Loucy (cell line): Measurements from ENCODE around the gene CADM2.

Experiments used
- EZH2phosphoT487 ChIP-seq: fragments of 200-600 bp; IDR thresholded peaks from 2 replicates; pipeline ENCODE4 v1.6.1; 2018; ENCODE audit warnings: antibody characterized with exemption, mild to moderate bottlenecking, moderate library complexity, borderline replicate concordance
- TF ChIP-seq, protein P1 (sequence below): fragments of 200-600 bp; sonication (generic); conservative IDR thresholded peaks from 2 replicates; pipeline ENCODE4 v1.5.1; 2014; ENCODE audit warnings: mild to moderate bottlenecking, antibody characterized with exemption, low read length

DNA sequence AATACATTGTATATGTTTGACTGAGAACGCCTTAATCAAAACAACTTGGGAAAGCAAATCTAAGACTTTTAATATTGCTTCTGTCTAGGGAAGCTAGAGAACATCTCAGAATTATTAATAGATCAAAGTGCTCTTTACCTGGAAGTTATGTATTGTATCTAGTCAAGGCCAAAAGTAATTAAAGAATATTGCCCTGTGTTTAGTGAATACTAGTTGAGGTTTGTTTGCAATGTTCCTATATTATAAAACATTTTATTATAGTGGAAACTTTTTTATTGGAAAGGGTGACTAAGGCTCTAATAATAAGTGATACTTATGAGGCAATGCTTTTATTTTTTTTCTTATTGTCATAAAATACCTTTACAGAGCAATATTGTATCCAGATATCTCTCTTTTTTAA lies 118.2 kb downstream of the CADM2 start:
- TF ChIP-seq, protein P1, sequence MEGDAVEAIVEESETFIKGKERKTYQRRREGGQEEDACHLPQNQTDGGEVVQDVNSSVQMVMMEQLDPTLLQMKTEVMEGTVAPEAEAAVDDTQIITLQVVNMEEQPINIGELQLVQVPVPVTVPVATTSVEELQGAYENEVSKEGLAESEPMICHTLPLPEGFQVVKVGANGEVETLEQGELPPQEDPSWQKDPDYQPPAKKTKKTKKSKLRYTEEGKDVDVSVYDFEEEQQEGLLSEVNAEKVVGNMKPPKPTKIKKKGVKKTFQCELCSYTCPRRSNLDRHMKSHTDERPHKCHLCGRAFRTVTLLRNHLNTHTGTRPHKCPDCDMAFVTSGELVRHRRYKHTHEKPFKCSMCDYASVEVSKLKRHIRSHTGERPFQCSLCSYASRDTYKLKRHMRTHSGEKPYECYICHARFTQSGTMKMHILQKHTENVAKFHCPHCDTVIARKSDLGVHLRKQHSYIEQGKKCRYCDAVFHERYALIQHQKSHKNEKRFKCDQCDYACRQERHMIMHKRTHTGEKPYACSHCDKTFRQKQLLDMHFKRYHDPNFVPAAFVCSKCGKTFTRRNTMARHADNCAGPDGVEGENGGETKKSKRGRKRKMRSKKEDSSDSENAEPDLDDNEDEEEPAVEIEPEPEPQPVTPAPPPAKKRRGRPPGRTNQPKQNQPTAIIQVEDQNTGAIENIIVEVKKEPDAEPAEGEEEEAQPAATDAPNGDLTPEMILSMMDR, result no peak
- TF ChIP-seq EZH2phosphoT487, result no peak
